Esophagus (tissue), 2 donors: ENCODE data around the gene TOGARAM2. TPM values are rescaled to one million over a fixed set of nuclear protein-coding genes. Genes with fewer than 3 reads are reported as not detected.
A peak's percentile ranks its signal among the peaks of the same experiment; 100 is the strongest.

ENCODE experiments used
- H3K27ac ChIP-seq, 2 donors: one replicate each; pipeline ENCODE4 v1.5.1; 2013; ENCODE audit warnings: low read depth in 2 of 2, mild to moderate bottlenecking in 2 of 2, inconsistent platforms in 1 of 2, low read length in 1 of 2, moderate library complexity in 1 of 2
- H3K27me3 ChIP-seq, 2 donors: one replicate each; pipeline ENCODE4 v1.6.1; 2013; ENCODE audit warnings: low read length in 2 of 2, control low read depth in 1 of 2, mild to moderate bottlenecking in 1 of 2; ENCODE audit not compliant: insufficient read depth in 2 of 2, control insufficient read depth in 1 of 2
- H3K36me3 ChIP-seq, 2 donors: one replicate each; pipeline ENCODE4 v1.6.1; 2013; ENCODE audit warnings: low read length in 1 of 2; ENCODE audit not compliant: control insufficient read depth in 2 of 2, insufficient read depth in 2 of 2
- H3K4me1 ChIP-seq, 2 donors: one replicate each; pipeline ENCODE4 v1.6.1; 2013; ENCODE audit warnings: low read length in 1 of 2; ENCODE audit not compliant: control insufficient read depth in 2 of 2, insufficient read depth in 2 of 2
- H3K4me3 ChIP-seq, 2 donors: one replicate each; pipeline ENCODE4 v1.5.1; 2013; ENCODE audit warnings: low read length in 2 of 2, mild to moderate bottlenecking in 2 of 2, low read depth in 1 of 2, moderate library complexity in 1 of 2
- H3K9me3 ChIP-seq, 2 donors: one replicate each; pipeline ENCODE4 v1.6.1; 2013; ENCODE audit warnings: mild to moderate bottlenecking in 2 of 2, low read depth in 1 of 2, low read length in 1 of 2, moderate library complexity in 1 of 2; ENCODE audit not compliant: control insufficient read depth in 2 of 2, insufficient read depth in 1 of 2
- WGBS, 2 donors: extraction: QIAGEN DNeasy Blood & Tissue Kit; methylation state at CpG; one replicate each; pipeline ENCODE4 v1.1.7; 2013; 5-methylcytosine and 5-hydroxymethylcytosine counted together
- polyA plus RNA-seq, 2 donors: library from polyadenylated mRNA; stranded (reverse); fragments of 200-250 nt; gene quantifications; one replicate each; pipeline ENCODE4 v1.2.3, GENCODE V29; 2013
- donor health status: healthy with polysubstance abuse.
- donor health status: Bipolar disorder and iron deficiency.

Gene TOGARAM2
- polyA plus RNA-seq, 2 donors: 0.42 to 1.8 TPM

GRCh38 chr2:29042561-29043075 lies 61.5 kb downstream of the TOGARAM2 start:
- H3K27me3 ChIP-seq: no peaks in the 10 kb centered on the region
- H3K27ac ChIP-seq: no peak overlapping the region
- no peaks in the 10 kb centered on the region for H3K9me3 ChIP-seq
- peaks cover 0 to 3% of the 10 kb centered on the region in 2 donors for H3K4me1 ChIP-seq
- no peak overlapping the region for H3K4me3 ChIP-seq
- WGBS, 2 donors: 36 to 44% methylated on average over 9 of the region's 9 CpGs
- H3K36me3 ChIP-seq: no peaks in the 10 kb centered on the region

- H3K36me3 ChIP-seq: no peaks in the 10 kb centered on the region
- H3K9me3 ChIP-seq: no peaks in the 10 kb centered on the region
- H3K4me1 ChIP-seq: peaks cover 0 to 3% of the 10 kb centered on the region in 2 donors
- H3K4me3 ChIP-seq: no peak overlapping the region
- H3K27ac ChIP-seq: no peak overlapping the region
- H3K27me3 ChIP-seq: no peaks in the 10 kb centered on the region
- WGBS, 2 donors: 93 to 95% methylated on average over 4 of the region's 4 CpGs
These were observed 63.4 kb downstream of the TOGARAM2 start for GRCh38 chr2:29044459-29044858.

- Histone ChIP-seq H3K4me1 (peaks cover 0 to 3% of the 10 kb centered on the region in 2 donors), H3K27me3 (no peaks in the 10 kb centered on the region), H3K27ac (no peak overlapping the region), H3K4me3 (no peak overlapping the region), H3K36me3 (no peaks in the 10 kb centered on the region), H3K9me3 (no peaks in the 10 kb centered on the region)
- WGBS, 2 donors: 94 to 98% methylated on average over 2 of the region's 2 CpGs
These were observed 65.2 kb downstream of the TOGARAM2 start for GRCh38 chr2:29046321-29046720.

GRCh38 chr2:29047083-29047845 lies 66.2 kb downstream of the TOGARAM2 start:
- Histone ChIP-seq H3K36me3 (no peaks in the 10 kb centered on the region), H3K27ac (no peak overlapping the region), H3K9me3 (no peaks in the 10 kb centered on the region), H3K27me3 (no peaks in the 10 kb centered on the region), H3K4me1 (peaks cover 0 to 3% of the 10 kb centered on the region in 2 donors), H3K4me3 (no peak overlapping the region)
- 85 to 86% methylated on average over 9 of the region's 9 CpGs for WGBS, 2 donors

DNA sequence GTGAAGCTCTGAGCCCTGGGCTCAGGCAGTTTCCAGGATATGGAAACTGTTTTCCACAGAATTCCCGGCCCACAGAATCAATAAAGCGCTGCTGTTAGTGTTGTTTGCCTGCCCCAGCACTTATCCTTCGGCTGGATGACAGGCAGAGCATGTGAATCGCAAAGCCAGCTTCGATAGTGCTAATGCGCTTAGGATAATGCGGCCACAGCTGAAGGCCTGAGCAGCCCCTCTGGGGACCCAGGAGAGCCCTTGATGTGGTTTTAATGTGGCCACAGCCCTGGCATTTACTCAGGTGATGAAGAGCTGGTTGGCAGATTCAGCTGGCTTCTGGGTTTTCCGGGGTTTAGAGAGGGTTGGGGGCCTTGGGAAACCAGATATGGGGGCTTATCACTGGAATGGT lies 69.5 kb downstream of the TOGARAM2 start:
- Histone ChIP-seq H3K4me1 (peaks cover 2 to 6% of the 10 kb centered on the region in 2 donors), H3K4me3 (no peak overlapping the region), H3K9me3 (no peaks in the 10 kb centered on the region), H3K36me3 (no peaks in the 10 kb centered on the region), H3K27me3 (no peaks in the 10 kb centered on the region), H3K27ac (no peak overlapping the region)
- 73 to 84% methylated on average over 8 of the region's 8 CpGs for WGBS, 2 donors

- H3K27me3 ChIP-seq: no peaks in the 10 kb centered on the region
- H3K27ac ChIP-seq: no peak overlapping the region
- H3K4me3 ChIP-seq: no peak overlapping the region
- H3K36me3 ChIP-seq: no peaks in the 10 kb centered on the region
- 92 to 99% methylated on average over 12 of the region's 12 CpGs for WGBS, 2 donors
- no peaks in the 10 kb centered on the region for H3K9me3 ChIP-seq
- H3K4me1 ChIP-seq: peaks cover 2 to 6% of the 10 kb centered on the region in 2 donors
These were observed 70.6 kb downstream of the TOGARAM2 start for GRCh38 chr2:29051730-29052129.

GRCh38 chr2:29052807-29053206 lies 71.7 kb downstream of the TOGARAM2 start:
- no peaks in the 10 kb centered on the region for H3K27me3 ChIP-seq
- H3K27ac ChIP-seq: no peak overlapping the region
- no peak overlapping the region for H3K4me3 ChIP-seq
- H3K4me1 ChIP-seq: peaks cover 2 to 6% of the 10 kb centered on the region in 2 donors
- WGBS, 2 donors: 58 to 69% methylated on average over 6 of the region's 6 CpGs
- no peaks in the 10 kb centered on the region for H3K36me3 ChIP-seq
- no peaks in the 10 kb centered on the region for H3K9me3 ChIP-seq

GRCh38 chr2:29053223-29053622 lies 72.1 kb downstream of the TOGARAM2 start:
- H3K4me3 ChIP-seq: no peak overlapping the region
- H3K27ac ChIP-seq: no peak overlapping the region
- no peaks in the 10 kb centered on the region for H3K36me3 ChIP-seq
- H3K4me1 ChIP-seq: peaks cover 2 to 6% of the 10 kb centered on the region in 2 donors
- H3K27me3 ChIP-seq: no peaks in the 10 kb centered on the region
- no peaks in the 10 kb centered on the region for H3K9me3 ChIP-seq
- 51 to 66% methylated on average over 7 of the region's 7 CpGs for WGBS, 2 donors

DNA sequence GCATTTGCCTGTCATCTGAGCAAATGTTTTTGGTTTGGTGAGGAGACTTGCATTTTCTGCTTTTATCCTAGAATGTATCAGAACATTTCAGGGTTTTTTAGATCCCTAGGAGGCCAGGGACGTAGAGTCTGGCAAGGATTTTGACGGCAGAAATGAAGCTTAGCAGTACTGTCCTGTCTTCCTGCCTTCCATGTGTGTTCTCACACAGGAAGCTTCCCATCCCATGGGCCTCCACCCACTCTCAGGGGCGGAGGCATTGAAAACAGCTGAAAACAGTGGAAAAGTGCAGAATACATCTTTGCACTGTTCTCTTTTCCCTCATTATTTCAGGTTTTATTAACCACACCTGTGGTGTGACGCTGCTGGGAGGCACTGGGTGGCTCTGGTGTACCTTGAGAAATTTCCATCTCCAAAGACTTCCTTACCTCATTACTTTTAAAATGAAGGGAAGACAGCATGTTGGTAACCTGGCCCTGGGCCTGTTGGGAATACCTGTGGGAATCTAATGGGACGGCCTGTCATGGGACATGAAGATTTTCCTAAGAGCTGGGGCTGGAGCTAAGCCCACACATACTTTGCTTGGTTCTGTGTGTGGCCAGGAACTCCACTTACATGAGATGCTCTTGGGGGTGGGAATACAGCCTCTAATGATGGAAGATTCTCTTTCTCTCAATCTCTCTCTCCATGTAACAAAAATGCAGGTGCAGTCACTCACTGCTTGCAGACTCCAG lies 72.7 kb downstream of the TOGARAM2 start:
- Histone ChIP-seq H3K27ac (peak overlapping the region; percentile 0 to 1), H3K4me1 (peaks cover 2 to 6% of the 10 kb centered on the region in 2 donors), H3K36me3 (no peaks in the 10 kb centered on the region), H3K9me3 (no peaks in the 10 kb centered on the region), H3K4me3 (no peak overlapping the region), H3K27me3 (no peaks in the 10 kb centered on the region)
- WGBS, 2 donors: 59 to 61% methylated on average over 5 of the region's 5 CpGs
